SK-N-SH (cell line): ENCODE results near the gene REXO2.

Experiments
- EP300 ChIP-seq, 2 experiments: IDR thresholded peaks; 2 replicates each; pipeline versions ENCODE4 v1.4.0 to v1.6.1; 2012; ENCODE audit warnings: borderline replicate concordance in 1 of 2, low read depth in 1 of 2, low read length in 1 of 2
- EZH2phosphoT487 ChIP-seq: fragments of 200-600 bp; sonication (generic); IDR thresholded peaks from 2 replicates; pipeline ENCODE4 v1.6.1; 2017; ENCODE audit warnings: low read depth, mixed run types, mild to moderate bottlenecking, antibody characterized with exemption, moderate library complexity, borderline replicate concordance
- JUND ChIP-seq: IDR thresholded peaks from 2 replicates; pipeline ENCODE4 v1.4.0; 2012
- NRF1 ChIP-seq: IDR thresholded peaks from 2 replicates; pipeline ENCODE4 v1.6.1; 2012; ENCODE audit warnings: low read depth, mild to moderate bottlenecking, low read length
- POLR2AphosphoS5 ChIP-seq: IDR thresholded peaks from 2 replicates; pipeline ENCODE4 v1.6.1; 2012; ENCODE audit warnings: low read depth, low read length
- REST ChIP-seq: IDR thresholded peaks from 2 replicates; pipeline ENCODE4 v1.6.1; 2012; ENCODE audit warnings: mild to moderate bottlenecking, low read depth, low read length, moderate library complexity
- SIN3A ChIP-seq: IDR thresholded peaks from 2 replicates; pipeline ENCODE4 v1.6.1; 2012; ENCODE audit warnings: low read depth, mild to moderate bottlenecking, low read length, moderate library complexity, borderline replicate concordance
- SMC3 ChIP-seq: IDR thresholded peaks from 2 replicates; pipeline ENCODE4 v1.6.1; 2012; ENCODE audit warnings: low read depth, low read length, improper control_type of control experiment
- TAF1 ChIP-seq: IDR thresholded peaks from 2 replicates; pipeline ENCODE4 v1.6.1; 2012; ENCODE audit warnings: low read depth, mild to moderate bottlenecking, low read length, moderate library complexity, borderline replicate concordance
- YY1 ChIP-seq: IDR thresholded peaks from 2 replicates; pipeline ENCODE4 v1.4.0; 2012; ENCODE audit warnings: low read depth, mild to moderate bottlenecking
- TF ChIP-seq, protein P1 (sequence below): fragments of 200-600 bp; sonication (generic); IDR thresholded peaks from 2 replicates; pipeline ENCODE4 v1.6.1; 2017; ENCODE audit warnings: antibody characterized with exemption, mild to moderate bottlenecking, moderate library complexity
- TF ChIP-seq, protein P2 (sequence below): IDR thresholded peaks from 2 replicates; pipeline ENCODE4; 2012

DNA sequence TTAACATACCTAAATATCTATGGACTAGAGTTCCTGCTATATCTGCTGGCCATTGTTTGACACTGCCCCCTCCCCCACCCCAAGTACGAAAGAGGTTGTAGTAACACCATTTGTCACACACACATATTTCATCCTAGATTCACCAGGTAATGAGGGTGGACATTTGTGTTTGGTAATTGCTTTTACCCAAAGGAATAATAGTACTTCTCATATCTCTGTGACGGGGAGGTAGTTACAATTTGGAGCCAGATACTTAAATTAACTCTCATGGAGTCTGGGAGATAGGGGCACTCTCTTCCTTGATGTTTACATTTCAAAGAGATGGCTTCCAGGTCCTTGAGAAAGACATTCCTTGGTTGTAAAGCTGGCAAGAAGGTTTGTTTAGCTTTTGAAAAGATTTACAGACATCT lies 38.7 kb downstream of the REXO2 start:
- no peak for TF ChIP-seq EP300 (IDR thresholded peaks at IDR 0.05; ENCODE audit: borderline replicate concordance in 1 of 2, low read depth in 1 of 2, low read length in 1 of 2)
- TF ChIP-seq NRF1, result no peak
- TF ChIP-seq, protein P1, sequence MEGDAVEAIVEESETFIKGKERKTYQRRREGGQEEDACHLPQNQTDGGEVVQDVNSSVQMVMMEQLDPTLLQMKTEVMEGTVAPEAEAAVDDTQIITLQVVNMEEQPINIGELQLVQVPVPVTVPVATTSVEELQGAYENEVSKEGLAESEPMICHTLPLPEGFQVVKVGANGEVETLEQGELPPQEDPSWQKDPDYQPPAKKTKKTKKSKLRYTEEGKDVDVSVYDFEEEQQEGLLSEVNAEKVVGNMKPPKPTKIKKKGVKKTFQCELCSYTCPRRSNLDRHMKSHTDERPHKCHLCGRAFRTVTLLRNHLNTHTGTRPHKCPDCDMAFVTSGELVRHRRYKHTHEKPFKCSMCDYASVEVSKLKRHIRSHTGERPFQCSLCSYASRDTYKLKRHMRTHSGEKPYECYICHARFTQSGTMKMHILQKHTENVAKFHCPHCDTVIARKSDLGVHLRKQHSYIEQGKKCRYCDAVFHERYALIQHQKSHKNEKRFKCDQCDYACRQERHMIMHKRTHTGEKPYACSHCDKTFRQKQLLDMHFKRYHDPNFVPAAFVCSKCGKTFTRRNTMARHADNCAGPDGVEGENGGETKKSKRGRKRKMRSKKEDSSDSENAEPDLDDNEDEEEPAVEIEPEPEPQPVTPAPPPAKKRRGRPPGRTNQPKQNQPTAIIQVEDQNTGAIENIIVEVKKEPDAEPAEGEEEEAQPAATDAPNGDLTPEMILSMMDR, result no peak
- no peak for TF ChIP-seq SIN3A
- no peak for TF ChIP-seq REST
- TF ChIP-seq TAF1, result no peak
- no peak for TF ChIP-seq JUND
- TF ChIP-seq POLR2AphosphoS5, result no peak
- TF ChIP-seq EZH2phosphoT487, result no peak
- TF ChIP-seq YY1, result no peak
- TF ChIP-seq SMC3, result no peak
- TF ChIP-seq, protein P2, sequence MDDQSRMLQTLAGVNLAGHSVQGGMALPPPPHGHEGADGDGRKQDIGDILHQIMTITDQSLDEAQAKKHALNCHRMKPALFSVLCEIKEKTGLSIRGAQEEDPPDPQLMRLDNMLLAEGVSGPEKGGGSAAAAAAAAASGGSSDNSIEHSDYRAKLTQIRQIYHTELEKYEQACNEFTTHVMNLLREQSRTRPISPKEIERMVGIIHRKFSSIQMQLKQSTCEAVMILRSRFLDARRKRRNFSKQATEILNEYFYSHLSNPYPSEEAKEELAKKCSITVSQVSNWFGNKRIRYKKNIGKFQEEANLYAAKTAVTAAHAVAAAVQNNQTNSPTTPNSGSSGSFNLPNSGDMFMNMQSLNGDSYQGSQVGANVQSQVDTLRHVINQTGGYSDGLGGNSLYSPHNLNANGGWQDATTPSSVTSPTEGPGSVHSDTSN, result no peak
